DOHH2 (cell line): Measurements from ENCODE around the gene SAP30L.

Experiments
- H3F3A ChIP-seq: fragments of 200-600 bp; sonication (generic), shearing (Covaris generic); 2 replicates; pipeline ENCODE4 v1.6.0; 2016; ENCODE audit warnings: antibody characterized with exemption, mild to moderate bottlenecking; ENCODE audit not compliant: control insufficient read depth, insufficient read depth
- H3K27ac ChIP-seq: fragments of 200-600 bp; sonication (generic); 2 replicates; pipeline ENCODE4 v1.5.1; 2014; ENCODE audit warnings: low read depth, mild to moderate bottlenecking, low read length, moderate library complexity
- H3K27me3 ChIP-seq: fragments of 200-600 bp; sonication (generic); 2 replicates; pipeline ENCODE4 v1.6.1; 2014; ENCODE audit warnings: mild to moderate bottlenecking, low read length, mixed read lengths; ENCODE audit not compliant: control insufficient read depth
- H3K36me3 ChIP-seq: fragments of 200-600 bp; sonication (generic); 2 replicates; pipeline ENCODE4 v1.6.1; 2014; ENCODE audit warnings: mild to moderate bottlenecking, low read length, moderate library complexity, mixed read lengths; ENCODE audit not compliant: control insufficient read depth
- H3K4me1 ChIP-seq: fragments of 200-600 bp; sonication (generic); 2 replicates; pipeline ENCODE4 v1.6.1; 2014; ENCODE audit warnings: mild to moderate bottlenecking, low read length, mixed read lengths; ENCODE audit not compliant: control insufficient read depth
- H3K4me2 ChIP-seq: fragments of 200-600 bp; sonication (generic); 2 replicates; pipeline ENCODE4 v1.6.0; 2014; ENCODE audit warnings: mild to moderate bottlenecking, low read length, moderate library complexity
- H3K4me3 ChIP-seq: fragments of 200-600 bp; sonication (generic); 2 replicates; pipeline ENCODE4 v1.5.1; 2014; ENCODE audit warnings: mild to moderate bottlenecking, low read length, mixed read lengths
- H3K79me2 ChIP-seq: fragments of 200-600 bp; sonication (generic); 2 replicates; pipeline ENCODE4 v1.6.1; 2014; ENCODE audit warnings: mild to moderate bottlenecking, low read length, mixed read lengths; ENCODE audit not compliant: control insufficient read depth
- H3K9me2 ChIP-seq: fragments of 200-600 bp; sonication (generic); replicated peaks from 2 replicates; pipeline ENCODE4 v1.6.1; 2014; ENCODE audit warnings: mild to moderate bottlenecking, low read length, mixed read lengths; ENCODE audit not compliant: control insufficient read depth
- H3K9me3 ChIP-seq: fragments of 200-600 bp; sonication (generic); 2 replicates; pipeline ENCODE4 v1.6.1; 2014; ENCODE audit warnings: antibody characterized with exemption, low read length, mixed read lengths; ENCODE audit not compliant: control insufficient read depth, insufficient read depth
- H4K20me1 ChIP-seq: fragments of 200-600 bp; sonication (generic); 2 replicates; pipeline ENCODE4 v1.6.0; 2014; ENCODE audit warnings: low read depth, mild to moderate bottlenecking, antibody characterized with exemption, low read length, moderate library complexity; ENCODE audit not compliant: control insufficient read depth, insufficient read depth
- EZH2phosphoT487 ChIP-seq: fragments of 200-600 bp; sonication (generic); IDR thresholded peaks from 2 replicates; pipeline ENCODE4 v1.6.1; 2017; ENCODE audit warnings: borderline replicate concordance, mild to moderate bottlenecking, antibody characterized with exemption, low read length, moderate library complexity, mixed read lengths
- TF ChIP-seq, protein P1 (sequence below): fragments of 200-600 bp; sonication (generic); IDR thresholded peaks from one replicate; pipeline ENCODE4 v1.5.1; 2014; ENCODE audit warnings: antibody characterized with exemption, mild to moderate bottlenecking, low read depth, low read length; ENCODE audit not compliant: poor library complexity, severe bottlenecking

Gene SAP30L

DNA sequence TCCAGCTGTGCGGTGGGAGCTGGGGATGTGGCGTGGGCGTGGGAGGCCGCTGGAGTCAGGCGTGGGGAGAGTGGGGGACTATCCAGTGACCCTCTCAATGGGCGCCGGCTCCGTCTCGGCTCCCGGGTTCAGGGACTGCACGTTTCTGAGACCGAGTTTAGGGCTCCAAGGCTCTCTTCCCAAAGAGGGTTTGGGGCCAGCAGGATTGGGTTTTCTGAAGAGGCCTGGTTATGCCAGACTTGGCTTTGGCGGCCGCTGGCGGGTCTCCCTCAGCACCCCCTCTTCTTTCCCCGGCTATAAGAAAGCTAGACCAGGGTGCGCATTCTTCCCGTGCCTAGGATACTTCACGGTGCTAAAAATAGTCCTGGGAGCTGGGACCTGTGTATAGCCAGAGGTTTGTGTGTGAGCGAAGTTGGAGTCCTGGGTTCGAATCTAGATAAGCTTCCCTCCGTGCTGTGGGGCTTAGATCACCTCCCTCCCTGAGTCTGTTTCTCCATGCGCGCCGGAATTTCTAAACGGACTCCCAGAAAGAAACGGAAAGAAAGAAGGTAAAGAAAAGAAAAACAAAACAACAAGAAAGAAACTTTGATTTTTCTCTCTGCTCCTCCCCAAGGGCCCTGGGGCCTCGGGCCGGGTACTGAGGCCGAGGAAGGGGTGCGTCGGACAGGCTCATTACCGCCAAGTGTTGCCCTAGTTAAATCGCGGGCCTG is 27.2 kb downstream of the SAP30L start:
- no peaks in the 10 kb centered on the region for H3K4me1 ChIP-seq
- no peaks in the 10 kb centered on the region for H4K20me1 ChIP-seq
- H3K4me2 ChIP-seq = no peak overlapping the region
- no peaks in the 10 kb centered on the region for H3K9me3 ChIP-seq
- TF ChIP-seq, protein P1, sequence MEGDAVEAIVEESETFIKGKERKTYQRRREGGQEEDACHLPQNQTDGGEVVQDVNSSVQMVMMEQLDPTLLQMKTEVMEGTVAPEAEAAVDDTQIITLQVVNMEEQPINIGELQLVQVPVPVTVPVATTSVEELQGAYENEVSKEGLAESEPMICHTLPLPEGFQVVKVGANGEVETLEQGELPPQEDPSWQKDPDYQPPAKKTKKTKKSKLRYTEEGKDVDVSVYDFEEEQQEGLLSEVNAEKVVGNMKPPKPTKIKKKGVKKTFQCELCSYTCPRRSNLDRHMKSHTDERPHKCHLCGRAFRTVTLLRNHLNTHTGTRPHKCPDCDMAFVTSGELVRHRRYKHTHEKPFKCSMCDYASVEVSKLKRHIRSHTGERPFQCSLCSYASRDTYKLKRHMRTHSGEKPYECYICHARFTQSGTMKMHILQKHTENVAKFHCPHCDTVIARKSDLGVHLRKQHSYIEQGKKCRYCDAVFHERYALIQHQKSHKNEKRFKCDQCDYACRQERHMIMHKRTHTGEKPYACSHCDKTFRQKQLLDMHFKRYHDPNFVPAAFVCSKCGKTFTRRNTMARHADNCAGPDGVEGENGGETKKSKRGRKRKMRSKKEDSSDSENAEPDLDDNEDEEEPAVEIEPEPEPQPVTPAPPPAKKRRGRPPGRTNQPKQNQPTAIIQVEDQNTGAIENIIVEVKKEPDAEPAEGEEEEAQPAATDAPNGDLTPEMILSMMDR = no peak
- no peak for TF ChIP-seq EZH2phosphoT487
- H3K9me2 ChIP-seq = no peaks in the 10 kb centered on the region
- no peak overlapping the region for H3K4me3 ChIP-seq
- H3K79me2 ChIP-seq = no peaks in the 10 kb centered on the region
- H3K27me3 ChIP-seq = peaks cover 25% of the 10 kb centered on the region
- H3K27ac ChIP-seq = no peak overlapping the region
- H3F3A ChIP-seq = no peaks in the 10 kb centered on the region
- H3K36me3 ChIP-seq = no peaks in the 10 kb centered on the region

DNA sequence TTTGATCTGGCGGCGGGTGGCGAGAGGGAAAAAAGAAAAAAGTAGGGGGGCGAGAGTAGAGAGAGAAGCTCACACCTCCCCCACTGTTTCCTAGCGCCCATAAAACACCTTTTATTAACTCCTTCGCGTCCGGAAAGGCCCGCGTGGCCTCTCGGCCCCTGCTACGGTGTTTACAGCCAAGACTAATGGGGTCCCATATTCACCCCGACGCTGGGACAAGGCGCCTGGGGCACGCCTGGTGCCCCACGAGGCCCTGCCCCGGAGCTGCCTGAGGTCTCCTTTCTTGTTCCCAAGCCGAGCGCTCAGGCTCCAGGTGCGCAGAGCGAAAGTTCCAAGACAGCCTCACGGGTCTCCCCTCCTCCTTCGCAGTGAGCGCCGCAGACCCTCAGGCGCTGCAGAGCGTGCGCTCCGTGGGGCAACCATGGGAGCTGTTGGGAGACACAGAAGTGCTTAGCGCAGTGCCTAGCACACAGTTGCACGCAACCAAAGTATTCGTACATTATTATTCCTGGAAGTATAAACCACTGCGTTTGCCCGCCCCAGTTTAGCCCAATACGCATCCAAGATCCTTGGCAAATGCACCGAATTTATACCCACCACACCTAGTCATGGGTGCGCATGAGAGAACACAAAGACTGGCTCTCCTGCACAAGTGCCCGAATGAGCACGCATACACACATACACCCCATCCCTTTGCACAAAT is 27.9 kb downstream of the SAP30L start:
- Histone ChIP-seq H3K79me2 (no peaks in the 10 kb centered on the region), H3K27me3 (peaks cover 25% of the 10 kb centered on the region), H3K9me3 (no peaks in the 10 kb centered on the region), H3K36me3 (no peaks in the 10 kb centered on the region), H3K9me2 (no peaks in the 10 kb centered on the region), H3F3A (no peaks in the 10 kb centered on the region), H3K4me1 (no peaks in the 10 kb centered on the region), H4K20me1 (no peaks in the 10 kb centered on the region), H3K4me3 (no peak overlapping the region), H3K4me2 (no peak overlapping the region), H3K27ac (no peak overlapping the region)
- no peak for TF ChIP-seq EZH2phosphoT487
- TF ChIP-seq, protein P1 = no peak

DNA sequence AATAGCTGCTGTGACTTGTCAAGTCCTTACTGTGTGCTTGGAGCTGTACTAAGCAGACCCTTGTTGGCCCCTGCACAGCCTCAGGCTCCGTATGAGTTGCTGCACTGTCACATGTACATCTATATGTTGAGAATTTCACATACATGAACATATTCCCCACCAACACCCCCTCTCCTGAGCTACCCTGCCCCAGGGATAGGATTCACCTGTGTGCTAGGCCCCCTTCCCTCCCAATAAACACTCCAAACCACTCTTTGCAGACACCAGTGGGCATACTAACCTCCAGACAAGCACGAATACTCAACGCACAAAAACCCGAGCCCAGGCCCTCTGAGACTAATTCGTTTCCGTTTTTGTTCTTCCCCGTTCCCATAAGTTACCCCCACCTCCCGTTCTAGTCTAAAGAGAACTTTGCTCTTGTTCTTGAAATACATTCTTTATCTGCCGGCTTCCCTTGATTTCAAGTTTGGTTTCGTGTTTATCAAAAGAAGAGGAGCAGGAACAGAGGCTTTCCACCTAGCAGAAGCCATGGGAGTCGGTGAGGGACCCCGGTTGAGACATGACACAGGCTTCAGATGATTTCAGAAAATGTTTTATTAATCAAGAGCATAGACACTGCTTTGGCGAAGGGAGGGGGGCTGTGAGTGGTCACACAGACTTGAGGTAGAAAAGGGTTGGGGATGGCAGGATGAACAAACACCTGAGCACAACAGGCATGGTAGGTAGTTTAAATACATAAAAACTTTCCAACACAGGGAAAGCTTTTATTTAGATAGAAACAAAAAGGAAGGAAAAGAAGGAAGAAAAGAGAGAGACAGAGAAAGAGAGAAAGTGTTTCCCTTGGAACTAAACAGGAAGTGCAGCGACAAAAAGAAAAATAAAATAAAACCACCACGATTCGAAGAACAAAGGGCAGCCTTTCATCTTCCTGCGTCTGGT is 28.9 kb downstream of the SAP30L start:
- Histone ChIP-seq H3K27ac (no peak overlapping the region), H3K4me3 (no peak overlapping the region), H3K9me2 (no peaks in the 10 kb centered on the region), H3K79me2 (no peaks in the 10 kb centered on the region), H3F3A (no peaks in the 10 kb centered on the region), H3K36me3 (no peaks in the 10 kb centered on the region), H4K20me1 (no peaks in the 10 kb centered on the region), H3K4me2 (no peak overlapping the region), H3K27me3 (peaks cover 27% of the 10 kb centered on the region), H3K4me1 (no peaks in the 10 kb centered on the region), H3K9me3 (no peaks in the 10 kb centered on the region)
- no peak for TF ChIP-seq EZH2phosphoT487
- TF ChIP-seq, protein P1 = no peak
